Pulmonary artery endothelial cell (primary cell): ENCODE measurements around the gene TMTC2. TPM values are rescaled to one million over a fixed set of nuclear protein-coding genes. Genes with fewer than 3 reads are reported as not detected.

Experiments used
- DNase-seq: peaks from one replicate; pipeline ENCODE4 v3.0.0-alpha.2; 2011; ENCODE audit warnings: low read depth, low spot score
- total RNA-seq: library from RNA; depleted of rRNA; stranded (reverse); fragments of >200 nt; gene quantifications from 2 replicates; pipeline ENCODE4 v1.2.3, GENCODE V29; 2014

TMTC2 gene
- total RNA-seq, 1 donor from 2014 or later, result 3.6 TPM

- DNase-seq, result no peak
Measured at GRCh38 chr12:83128540-83128939, 441.8 kb downstream of the TMTC2 start.

GRCh38 chr12:83130178-83130577 is 443.5 kb downstream of the TMTC2 start:
- no peak for DNase-seq

- no peak for DNase-seq
Measured at GRCh38 chr12:83132360-83132759, 445.7 kb downstream of the TMTC2 start.

GRCh38 chr12:83136411-83136810 is 449.7 kb downstream of the TMTC2 start:
- no peak for DNase-seq

- no peak for DNase-seq
Measured at GRCh38 chr12:83140135-83140534, 453.4 kb downstream of the TMTC2 start.

GRCh38 chr12:83141460-83141994 is 454.8 kb downstream of the TMTC2 start:
- no peak for DNase-seq

- no peak for DNase-seq
Measured at GRCh38 chr12:83142914-83143313, 456.2 kb downstream of the TMTC2 start.

- DNase-seq, result no peak
Measured at GRCh38 chr12:83143950-83144349, 457.2 kb downstream of the TMTC2 start.

GRCh38 chr12:83145325-83145840 is 458.7 kb downstream of the TMTC2 start:
- no peak for DNase-seq

GRCh38 chr12:83147341-83147740 is 460.6 kb downstream of the TMTC2 start:
- no peak for DNase-seq

GRCh38 chr12:83149987-83150386 is 463.3 kb downstream of the TMTC2 start:
- DNase-seq, result no peak

GRCh38 chr12:83150465-83151189 is 463.9 kb downstream of the TMTC2 start:
- no peak for DNase-seq

- DNase-seq, result no peak
Measured at GRCh38 chr12:83153177-83153576, 466.5 kb downstream of the TMTC2 start.

GRCh38 chr12:83156815-83157214 is 470.1 kb downstream of the TMTC2 start:
- DNase-seq, result no peak

GRCh38 chr12:83157604-83158003 is 470.9 kb downstream of the TMTC2 start:
- DNase-seq, result no peak

GRCh38 chr12:83158613-83159207 is 472.0 kb downstream of the TMTC2 start:
- DNase-seq, result no peak

GRCh38 chr12:83161456-83161855 is 474.8 kb downstream of the TMTC2 start:
- no peak for DNase-seq

- DNase-seq, result no peak
Measured at GRCh38 chr12:83168751-83169150, 482.0 kb downstream of the TMTC2 start.

- DNase-seq, result no peak
Measured at GRCh38 chr12:83172441-83172840, 485.7 kb downstream of the TMTC2 start.

GRCh38 chr12:83172866-83173649 is 486.4 kb downstream of the TMTC2 start:
- DNase-seq, result no peak

GRCh38 chr12:83179999-83180398 is 493.3 kb downstream of the TMTC2 start:
- DNase-seq, result no peak

GRCh38 chr12:83181074-83181473 is 494.4 kb downstream of the TMTC2 start:
- no peak for DNase-seq
